ENCODE data around the gene BLOC1S5. TPM values are rescaled to one million over a fixed set of nuclear protein-coding genes. Genes with fewer than 3 reads are reported as not detected.

The BLOC1S5 gene
- total and polyA plus RNA-seq, 2 of the 8 experiments (the other 6 are each of a cell fraction or from before 2014, with no cell fraction given), result 3.4 to 17.2 TPM

GRCh38 chr6:8075704-8076103 is 11.5 kb upstream of the BLOC1S5 start:
- Histone ChIP-seq H3K36me3 (ENCODE audit: control insufficient read depth in 2 of 4, insufficient read depth in 4 of 4, low read length in 3 of 4) (peaks cover 0 to 16% (median 3%) of the 10 kb centered on the region in 4 experiments; a peak in 3 of 8 replicates), H3K79me1 (ENCODE audit: low read depth, low read length) (no peaks in the 10 kb centered on the region), H2BK20ac (ENCODE audit: low read length) (no peak overlapping the region), H3K4me3 (ENCODE audit: extremely low read depth in 1 of 4, insufficient read depth in 2 of 4, low read depth in 3 of 4, low read length in 4 of 4) (no peak overlapping the region), H2BK12ac (ENCODE audit: low read depth, low read length) (no peak overlapping the region), H4K20me1 (replicated peaks in 1 of 2; ENCODE audit: control insufficient read depth in 1 of 2, insufficient read depth in 2 of 2, low read length in 2 of 2) (peaks cover 0 to 1% of the 10 kb centered on the region in 2 experiments), H3K27me3 (replicated peaks in 1 of 4; ENCODE audit: control insufficient read depth in 3 of 4, extremely low read depth in 1 of 4, insufficient read depth in 3 of 4, low read length in 3 of 4) (no peaks in the 10 kb centered on the region), H2AK5ac (ENCODE audit: low read depth, low read length) (no peak overlapping the region), H4K8ac (ENCODE audit: extremely low read depth, insufficient read depth, low read length) (no peak overlapping the region; the same call in 1 of the 2 replicates), H3K79me2 (ENCODE audit: control insufficient read depth in 1 of 2, insufficient read depth in 2 of 2, low read length in 2 of 2) (no peaks in the 10 kb centered on the region), H3K56ac (replicated peaks; ENCODE audit: insufficient read length, low read depth, low read length) (no peak overlapping the region), H4K91ac (replicated peaks; ENCODE audit: insufficient read length, low read length) (no peak overlapping the region), H3K9me3 (ENCODE audit: insufficient read depth in 2 of 2, low read depth in 1 of 2, low read length in 1 of 2) (no peaks in the 10 kb centered on the region), H4K5ac (ENCODE audit: insufficient read length, low read depth, low read length) (no peak overlapping the region), H2BK5ac (ENCODE audit: low read depth, low read length) (no peak overlapping the region), H3K4ac (replicated peaks; ENCODE audit: insufficient read length, low read depth, low read length) (no peak overlapping the region), H3K4me2 (ENCODE audit: insufficient read depth in 1 of 2, low read depth in 2 of 2, low read length in 2 of 2) (no peak overlapping the region), H3K23ac (ENCODE audit: insufficient read length) (no peak overlapping the region), H3K27ac (ENCODE audit: low read depth, low read length) (no peak overlapping the region), H3K14ac (ENCODE audit: insufficient read length) (no peak overlapping the region), H3K18ac (ENCODE audit: extremely low read depth, low read length) (no peak overlapping the region), H3K9ac (replicated peaks in 1 of 4; ENCODE audit: extremely low read depth in 1 of 4, low read depth in 3 of 4, low read length in 3 of 4) (no peak overlapping the region), H3K4me1 (replicated peaks in 1 of 4; ENCODE audit: control insufficient read depth in 3 of 4, insufficient read depth in 4 of 4, low read length in 3 of 4) (no peaks in the 10 kb centered on the region), H2BK120ac (replicated peaks; ENCODE audit: low read depth, low read length) (no peak overlapping the region), H2AFZ (ENCODE audit: low read length) (no peak overlapping the region), H3K23me2 (ENCODE audit: low read depth, low read length) (no peaks in the 10 kb centered on the region), H2BK15ac (ENCODE audit: low read length) (no peak overlapping the region)
- TF ChIP-seq SP4 (IDR thresholded peaks at IDR 0.05; ENCODE audit: low read length) (no peak), TCF12 (IDR thresholded peaks at IDR 0.05; ENCODE audit: low read depth, low read length) (no peak), SAP30 (IDR thresholded peaks at IDR 0.05; ENCODE audit: insufficient read depth, insufficient replicate concordance, low read length) (no peak), EGR1 (IDR thresholded peaks at IDR 0.05; ENCODE audit: borderline replicate concordance, low read depth, low read length) (no peak), ATF2 (IDR thresholded peaks at IDR 0.05; ENCODE audit: low read length) (no peak), TBP (IDR thresholded peaks at IDR 0.05; ENCODE audit: low read depth, low read length) (no peak), ZNF274 (IDR thresholded peaks at IDR 0.05; ENCODE audit: borderline replicate concordance, extremely low read depth, low read length) (no peak), MAX (IDR thresholded peaks at IDR 0.05) (no peak), RAD21 (IDR thresholded peaks at IDR 0.05 in 1 of 2, conservative IDR thresholded peaks at IDR 0.05 in 1 of 2; ENCODE audit: low read depth in 2 of 2, low read length in 2 of 2) (no peak), YY1 (IDR thresholded peaks at IDR 0.05; ENCODE audit: low read depth, low read length) (no peak), TAF1 (IDR thresholded peaks at IDR 0.05; ENCODE audit: low read depth, low read length) (no peak), KDM5A (IDR thresholded peaks at IDR 0.05; ENCODE audit: low read length) (no peak)
- ChIA-PET CTCF (ENCODE audit: partially characterized antibody) (no interaction called here), POLR2A (ENCODE audit: partially characterized antibody) (no interaction called here)
- DNase-seq (ENCODE audit: low read depth in 1 of 2, low spot score in 2 of 2) (no peak), FAIRE-seq (no peak)
- WGBS, 2 experiments (ENCODE audit: extremely low coverage in 1 of 2, insufficient coverage in 1 of 2, insufficient read length in 1 of 2, insufficient replicate concordance in 2 of 2, low coverage in 1 of 2, low lambda C conversion rate in 2 of 2, missing lambda C conversion rate in 1 of 2), result 88% methylated on average over 3 of the region's 3 CpGs; no CpG with 5 or more reads in 1 of the 2 experiments
